Upper lobe of left lung (tissue), 6 donors: ENCODE results near the gene LRGUK. TPM values are rescaled to one million over a fixed set of nuclear protein-coding genes. Genes with fewer than 3 reads are reported as not detected.

Experiments
- ATAC-seq, 2 donors: fragments of 200-7000 bp; cut with Tn5 transposase; one replicate each; pipeline ENCODE4 v1.9.1; 2022; ENCODE audit warnings: mild to moderate bottlenecking in 2 of 2, moderate library complexity in 2 of 2; ENCODE audit not compliant: low FRiP score in 2 of 2
- DNase-seq, 2 donors: peaks; one replicate each; pipeline ENCODE4 v3.0.0-alpha.2; 2019 to 2020
- H3K27ac ChIP-seq, 4 donors: fragments of 200-600 bp; sonication (generic); one replicate each; pipeline ENCODE4 v1.5.1; 2016 to 2019
- H3K27me3 ChIP-seq, 4 donors: fragments of 200-600 bp; sonication (generic); one replicate each; pipeline ENCODE4 v1.5.1; 2017 to 2019
- H3K36me3 ChIP-seq, 4 donors: fragments of 200-600 bp; sonication (generic); one replicate each; pipeline ENCODE4 v1.5.1; 2016 to 2019
- H3K4me1 ChIP-seq, 4 donors: fragments of 200-600 bp; sonication (generic); one replicate each; pipeline ENCODE4 v1.5.1; 2018 to 2019
- H3K4me3 ChIP-seq, 4 donors: fragments of 200-600 bp; sonication (generic); one replicate each; pipeline ENCODE4 v1.5.1; 2017 to 2019; ENCODE audit warnings: mild to moderate bottlenecking in 2 of 4, moderate library complexity in 1 of 4
- H3K9me3 ChIP-seq, 4 donors: fragments of 200-600 bp; sonication (generic); one replicate each; pipeline ENCODE4 v1.5.1; 2018 to 2019
- EP300 ChIP-seq, 4 donors: sonication (generic); formaldehyde crosslinking; IDR thresholded peaks; one replicate each; pipeline ENCODE4 v1.5.1; 2017; ENCODE audit warnings: antibody characterized with exemption in 4 of 4, control low read depth in 2 of 4
- POLR2A ChIP-seq, 4 donors: fragments of 450-650 bp; IDR thresholded peaks; one replicate each; pipeline ENCODE4 v1.5.1; 2016 to 2017; ENCODE audit warnings: antibody characterized with exemption in 4 of 4, mild to moderate bottlenecking in 2 of 4
- POLR2AphosphoS5 ChIP-seq, 2 donors: sonication (generic); formaldehyde crosslinking; IDR thresholded peaks; one replicate each; pipeline ENCODE4 v1.5.1; 2017; ENCODE audit warnings: antibody characterized with exemption in 2 of 2
- WGBS, 2 donors: methylation state at CpG; one replicate each; pipeline ENCODE4 v1.1.5; 2017 to 2018; 5-methylcytosine and 5-hydroxymethylcytosine counted together
- total RNA-seq, 6 donors: library from RNA; depleted of rRNA in 4 of 6; stranded (reverse); fragments of >200 nt in 4 of 6; gene quantifications; one replicate each; pipeline versions ENCODE4 v1.1.0 to v1.2.1, GENCODE V29; 2016 to 2021
- TF ChIP-seq, protein P1 (sequence below), 6 experiments: fragments of 450-650 bp in 4 of 6; fragments of 200-600 bp in 2 of 6; sonication (generic) in 2 of 6; IDR thresholded peaks; one replicate each; pipeline ENCODE4 v1.5.1; 2016 to 2019; ENCODE audit warnings: antibody characterized with exemption in 6 of 6
- donor health status: DM: no; HTN: no; CAD: no; lungs with moderate emphysema.
- donor health status: DM: no; HTN: yes; CAD: no; lungs with severe emphysema.

The LRGUK gene
- total RNA-seq, 6 donors from 2014 or later: 0.31 to 9.1 (median 1.9) TPM

DNA sequence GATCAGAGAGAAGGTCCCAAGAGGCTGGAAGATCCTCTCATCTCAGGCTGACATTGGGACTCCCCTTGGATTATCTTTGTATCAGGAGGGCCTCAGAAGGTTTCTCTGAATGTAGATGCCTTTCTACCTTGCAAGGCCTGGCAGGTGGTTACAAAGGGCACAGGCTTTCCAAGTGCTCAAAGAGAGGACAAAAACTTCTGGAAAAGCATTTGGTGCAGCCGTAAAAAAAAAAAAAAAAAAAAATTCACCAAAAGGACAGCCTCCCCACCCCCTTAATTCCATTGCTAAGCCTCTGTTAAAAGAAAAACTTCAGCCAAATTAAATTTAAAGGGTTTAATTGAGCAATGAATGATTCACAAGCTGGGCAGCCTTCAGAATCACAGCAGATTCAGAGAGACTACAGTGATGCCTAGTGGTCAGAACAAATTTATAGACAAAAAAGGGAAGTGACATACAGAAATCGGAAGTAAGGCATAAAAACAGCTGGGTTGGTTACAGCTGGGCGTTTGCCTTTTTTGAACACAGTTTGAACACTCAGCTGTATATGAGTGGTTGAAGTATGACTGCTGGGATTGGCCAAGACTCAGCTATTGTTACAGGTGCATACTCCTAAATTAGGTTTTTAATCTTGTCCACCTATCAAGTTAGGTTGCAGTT is 42.5 kb upstream of the LRGUK start:
- Histone ChIP-seq H3K4me1 (no peaks in the 10 kb centered on the region), H3K36me3 (no peaks in the 10 kb centered on the region), H3K4me3 (no peak overlapping the region), H3K9me3 (peaks cover 0 to 20% (median 9%) of the 10 kb centered on the region in 4 donors), H3K27ac (no peak overlapping the region), H3K27me3 (no peaks in the 10 kb centered on the region)
- no peak for DNase-seq
- peak in 1 of 2 donors; percentile 81 for ATAC-seq
- 61 to 77% methylated on average over 3 of the region's 3 CpGs for WGBS, 2 donors
- TF ChIP-seq POLR2AphosphoS5 (IDR thresholded peaks at IDR 0.05) (no peak), EP300 (IDR thresholded peaks at IDR 0.05) (no peak), POLR2A (IDR thresholded peaks at IDR 0.05) (no peak)
- TF ChIP-seq, protein P1, sequence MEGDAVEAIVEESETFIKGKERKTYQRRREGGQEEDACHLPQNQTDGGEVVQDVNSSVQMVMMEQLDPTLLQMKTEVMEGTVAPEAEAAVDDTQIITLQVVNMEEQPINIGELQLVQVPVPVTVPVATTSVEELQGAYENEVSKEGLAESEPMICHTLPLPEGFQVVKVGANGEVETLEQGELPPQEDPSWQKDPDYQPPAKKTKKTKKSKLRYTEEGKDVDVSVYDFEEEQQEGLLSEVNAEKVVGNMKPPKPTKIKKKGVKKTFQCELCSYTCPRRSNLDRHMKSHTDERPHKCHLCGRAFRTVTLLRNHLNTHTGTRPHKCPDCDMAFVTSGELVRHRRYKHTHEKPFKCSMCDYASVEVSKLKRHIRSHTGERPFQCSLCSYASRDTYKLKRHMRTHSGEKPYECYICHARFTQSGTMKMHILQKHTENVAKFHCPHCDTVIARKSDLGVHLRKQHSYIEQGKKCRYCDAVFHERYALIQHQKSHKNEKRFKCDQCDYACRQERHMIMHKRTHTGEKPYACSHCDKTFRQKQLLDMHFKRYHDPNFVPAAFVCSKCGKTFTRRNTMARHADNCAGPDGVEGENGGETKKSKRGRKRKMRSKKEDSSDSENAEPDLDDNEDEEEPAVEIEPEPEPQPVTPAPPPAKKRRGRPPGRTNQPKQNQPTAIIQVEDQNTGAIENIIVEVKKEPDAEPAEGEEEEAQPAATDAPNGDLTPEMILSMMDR (IDR thresholded peaks at IDR 0.05): no peak

DNA sequence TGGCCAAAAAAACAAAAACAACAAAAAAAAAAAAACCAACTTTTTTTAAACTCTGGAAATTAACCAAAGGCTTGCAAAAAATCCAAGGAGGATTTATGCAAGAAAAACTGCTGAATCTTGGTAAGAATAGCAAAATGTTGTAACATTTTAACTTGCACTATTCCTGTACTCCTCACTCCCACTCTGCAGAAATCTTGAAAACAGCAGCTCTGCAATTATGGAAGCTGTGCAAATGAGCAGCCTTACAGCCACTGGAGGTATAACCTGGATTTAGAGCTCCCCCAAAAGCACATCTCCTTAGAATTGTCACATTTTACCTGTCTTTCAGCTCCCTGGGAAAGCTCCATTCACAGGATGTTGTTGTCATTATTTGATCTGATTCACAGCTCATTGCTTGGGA is 41.8 kb upstream of the LRGUK start:
- Histone ChIP-seq H3K4me1 (no peaks in the 10 kb centered on the region), H3K4me3 (no peak overlapping the region), H3K9me3 (peaks cover 0 to 20% (median 9%) of the 10 kb centered on the region in 4 donors), H3K27me3 (no peaks in the 10 kb centered on the region), H3K36me3 (no peaks in the 10 kb centered on the region), H3K27ac (no peak overlapping the region)
- ATAC-seq: no peak
- no peak for TF ChIP-seq POLR2A (IDR thresholded peaks at IDR 0.05)
- DNase-seq: no peak

DNA sequence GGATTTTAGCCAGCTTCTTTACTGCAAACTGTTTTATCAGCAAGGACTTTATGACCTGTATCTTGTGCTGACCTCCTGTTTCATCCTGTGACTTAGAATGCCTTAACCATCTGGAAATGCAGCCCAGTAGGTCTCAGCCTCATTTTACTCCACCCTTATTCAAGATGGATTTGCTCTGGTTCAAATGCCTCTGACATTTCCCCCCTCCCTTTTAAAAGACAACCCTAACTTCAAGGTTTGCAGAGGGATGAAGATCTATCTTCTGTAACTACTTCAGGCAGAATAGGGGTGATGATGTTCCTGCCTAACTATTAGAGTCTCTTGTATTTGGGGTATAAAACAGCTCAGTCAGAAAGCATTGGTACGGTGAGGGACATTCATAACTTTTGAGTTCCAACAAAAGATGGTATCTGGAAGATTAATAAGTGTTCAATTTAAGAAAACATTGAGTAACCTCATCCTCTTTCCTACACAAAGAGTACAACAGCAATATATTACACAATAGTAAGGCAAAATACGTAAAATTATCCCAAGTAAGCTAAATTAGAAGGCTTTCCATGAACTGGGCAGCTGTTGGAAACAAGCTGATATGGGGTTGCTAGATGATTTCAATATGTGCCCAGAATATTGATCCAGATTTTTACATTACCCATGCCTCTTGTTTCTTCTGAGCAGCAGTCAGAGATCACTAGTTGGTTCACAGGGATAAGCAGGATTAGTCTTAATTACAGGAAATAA is 40.0 kb upstream of the LRGUK start:
- no peaks in the 10 kb centered on the region for H3K27me3 ChIP-seq
- no peak overlapping the region for H3K27ac ChIP-seq
- no peak for TF ChIP-seq POLR2AphosphoS5 (IDR thresholded peaks at IDR 0.05)
- TF ChIP-seq, protein P1 (IDR thresholded peaks at IDR 0.05): no peak
- no peak for TF ChIP-seq POLR2A (IDR thresholded peaks at IDR 0.05)
- TF ChIP-seq EP300 (IDR thresholded peaks at IDR 0.05): no peak
- H3K4me3 ChIP-seq: no peak overlapping the region
- DNase-seq (no peak), ATAC-seq (no peak)
- WGBS, 2 donors: 91 to 92% methylated on average over 2 of the region's 2 CpGs
- no peaks in the 10 kb centered on the region for H3K4me1 ChIP-seq
- H3K36me3 ChIP-seq: no peaks in the 10 kb centered on the region
- peaks cover 0 to 20% (median 9%) of the 10 kb centered on the region in 4 donors for H3K9me3 ChIP-seq

DNA sequence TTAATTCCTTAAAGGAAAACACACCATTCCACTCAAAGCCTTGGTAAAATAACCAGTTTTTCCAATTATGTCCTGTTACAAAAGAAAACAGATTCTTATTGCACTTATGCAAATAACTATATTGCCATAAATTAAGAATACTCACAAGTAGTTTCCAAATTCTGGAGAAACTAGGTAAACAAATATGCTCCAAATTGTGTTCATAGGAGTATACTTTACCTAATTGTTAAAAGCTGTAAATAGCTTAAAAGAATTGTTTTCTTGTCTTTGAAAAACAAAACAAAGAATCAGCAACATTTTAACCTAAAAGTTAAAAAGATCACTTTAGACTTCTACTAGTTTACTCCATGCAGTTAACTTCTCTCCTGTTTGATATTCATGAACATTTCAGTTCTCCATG is 38.9 kb upstream of the LRGUK start:
- Histone ChIP-seq H3K9me3 (peaks cover 0 to 20% (median 9%) of the 10 kb centered on the region in 4 donors), H3K4me3 (no peak overlapping the region), H3K36me3 (no peaks in the 10 kb centered on the region), H3K27ac (no peak overlapping the region), H3K27me3 (no peaks in the 10 kb centered on the region), H3K4me1 (no peaks in the 10 kb centered on the region)
- ATAC-seq: no peak
- TF ChIP-seq, protein P1 (IDR thresholded peaks at IDR 0.05): no peak
- no peak for TF ChIP-seq POLR2AphosphoS5 (IDR thresholded peaks at IDR 0.05)
- no peak for TF ChIP-seq POLR2A (IDR thresholded peaks at IDR 0.05)
- no peak for TF ChIP-seq EP300 (IDR thresholded peaks at IDR 0.05)
- DNase-seq: no peak

DNA sequence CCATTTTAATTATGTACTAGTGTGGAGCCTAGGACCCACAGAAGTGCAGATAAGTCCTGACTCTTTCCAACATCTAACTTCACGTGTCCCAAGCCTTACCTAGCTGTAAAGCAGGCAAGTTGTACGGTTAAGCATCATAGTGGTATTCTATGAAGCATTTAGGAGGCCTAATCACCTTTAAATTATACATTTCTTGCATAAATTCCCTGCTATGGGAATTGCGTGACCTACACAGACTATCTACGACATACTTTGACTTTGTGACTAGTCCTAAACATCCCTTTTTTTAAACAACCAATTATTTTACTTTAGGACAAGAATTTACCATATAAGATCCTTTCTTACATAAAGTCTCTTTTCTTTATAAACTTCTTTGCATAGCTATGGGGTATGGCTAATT is 37.7 kb upstream of the LRGUK start:
- WGBS, 2 donors: 81 to 86% methylated on average over 4 of the region's 4 CpGs
- Histone ChIP-seq H3K36me3 (no peaks in the 10 kb centered on the region), H3K4me1 (no peaks in the 10 kb centered on the region), H3K4me3 (no peak overlapping the region), H3K9me3 (peaks cover 0 to 20% (median 9%) of the 10 kb centered on the region in 4 donors), H3K27me3 (no peaks in the 10 kb centered on the region), H3K27ac (no peak overlapping the region)
- no peak for ATAC-seq
- TF ChIP-seq POLR2A (IDR thresholded peaks at IDR 0.05) (no peak), EP300 (IDR thresholded peaks at IDR 0.05) (no peak), POLR2AphosphoS5 (IDR thresholded peaks at IDR 0.05) (no peak)
- TF ChIP-seq, protein P1 (IDR thresholded peaks at IDR 0.05): no peak
- no peak for DNase-seq
